HCT116 (cell line): Measurements from ENCODE around the gene IL17RA. TPM values are rescaled to one million over a fixed set of nuclear protein-coding genes. Genes with fewer than 3 reads are reported as not detected.

Source experiments
- ATAC-seq: fragments of 200-7000 bp; cut with Tn5 transposase; 2 replicates; pipeline ENCODE4 v1.9.1; 2020; ENCODE audit warnings: mild to moderate bottlenecking, moderate library complexity
- BruUV-seq: library from RNA; stranded (reverse); fragments of 400-500 nt; replicated peaks from 2 replicates; lab custom pipeline; 2021; lab: Mats Ljungman, UMichigan
- CTCF ChIA-PET: fragments of 300-600 bp; sonication (Branson Sonifier 250); formaldehyde crosslinking; loops from one replicate; lab custom pipeline; 2021; ENCODE audit warnings: antibody characterized with exemption; lab: Charles Lee
- POLR2A ChIA-PET: fragments of 300-600, 350-600 bp; sonication (Branson Sonifier 250); formaldehyde crosslinking; loops from one replicate; lab custom pipeline; 2021; ENCODE audit warnings: antibody characterized with exemption; lab: Charles Lee
- RAD21 ChIA-PET, 2 experiments: fragments of 300-600 bp; sonication (Branson Sonifier 250); formaldehyde crosslinking; loops; one replicate each; lab custom pipeline; 2023; ENCODE audit warnings: low total read pairs in 2 of 2; ENCODE audit not compliant: uncharacterized antibody in 2 of 2, unreplicated experiment in 2 of 2, low non-redundant PET in 1 of 2; lab: Charles Lee
- DNase-seq: peaks from one replicate; pipeline ENCODE4 v3.0.0-alpha.2; 2010; ENCODE audit warnings: low read depth, low spot score
- H2AFZ ChIP-seq: fragments of 200-600 bp; shearing (Covaris generic), sonication (generic); 2 replicates; pipeline ENCODE4 v1.6.1; 2017; ENCODE audit warnings: low read depth, mixed run types, mixed read lengths, antibody characterized with exemption, low read length; ENCODE audit not compliant: poor library complexity, severe bottlenecking
- H3K27ac ChIP-seq: 2 replicates; pipeline ENCODE4 v1.5.1; 2012; ENCODE audit warnings: low read depth, low read length
- H3K27me3 ChIP-seq: fragments of 200-600 bp; sonication (generic); 2 replicates; pipeline ENCODE4 v1.6.1; 2016; ENCODE audit warnings: mixed run types, low read length, mixed read lengths; ENCODE audit not compliant: insufficient read depth
- H3K36me3 ChIP-seq, 2 experiments: fragments of 200-500 bp in 1 of 2; fragments of 200-600 bp in 1 of 2; sonication (Bioruptor generic) in 1 of 2; sonication (generic) in 1 of 2; 2 replicates each; pipeline versions ENCODE4 v1.5.1 to v1.6.1; 2014 to 2016; ENCODE audit warnings: low read length in 2 of 2, inconsistent platforms in 1 of 2, mixed read lengths in 1 of 2, mixed run types in 1 of 2; ENCODE audit not compliant: insufficient read depth in 2 of 2, control insufficient read depth in 1 of 2
- H3K4me1 ChIP-seq, 2 experiments: fragments of 200-600 bp in 1 of 2; sonication (generic) in 1 of 2; 2 replicates each; pipeline versions ENCODE4 v1.5.1 to v1.6.1; 2012 to 2017; ENCODE audit warnings: low read length in 2 of 2, inconsistent platforms in 1 of 2, mild to moderate bottlenecking in 1 of 2, mixed read lengths in 1 of 2, mixed run types in 1 of 2, moderate library complexity in 1 of 2; ENCODE audit not compliant: insufficient read depth in 2 of 2, control insufficient read depth in 1 of 2
- H3K4me2 ChIP-seq: fragments of 200-600 bp; sonication (generic); 2 replicates; pipeline ENCODE4 v1.6.1; 2017; ENCODE audit warnings: mixed run types, low read length, mixed read lengths
- H3K4me3 ChIP-seq, 2 experiments: fragments of 200-600 bp in 1 of 2; sonication (generic) in 1 of 2; replicated peaks in 1 of 2; 2 replicates each; pipeline ENCODE4 v1.5.1; 2011 to 2016; ENCODE audit warnings: low read length in 2 of 2, control low read depth in 1 of 2, low read depth in 1 of 2, mild to moderate bottlenecking in 1 of 2, mixed read lengths in 1 of 2, mixed run types in 1 of 2
- H3K79me2 ChIP-seq: fragments of 200-600 bp; sonication (generic); 2 replicates; pipeline ENCODE4 v1.6.1; 2017; ENCODE audit warnings: mild to moderate bottlenecking, mixed run types, low read length, moderate library complexity, mixed read lengths; ENCODE audit not compliant: insufficient read depth
- H3K9ac ChIP-seq: fragments of 200-600 bp; sonication (generic); 2 replicates; pipeline ENCODE4 v1.6.1; 2016; ENCODE audit warnings: low read length, mixed read lengths
- H3K9me2 ChIP-seq: fragments of 200-600 bp; sonication (generic), shearing (Covaris generic); 2 replicates; pipeline ENCODE4 v1.6.1; 2017; ENCODE audit warnings: mixed run types, mild to moderate bottlenecking, moderate library complexity; ENCODE audit not compliant: insufficient read depth
- H3K9me3 ChIP-seq, 2 experiments: fragments of 200-500 bp in 1 of 2; fragments of 200-600 bp in 1 of 2; sonication (Bioruptor generic) in 1 of 2; sonication (generic) in 1 of 2; 2 replicates each; pipeline ENCODE4 v1.6.1; 2014 to 2017; ENCODE audit warnings: low read length in 2 of 2, mixed read lengths in 2 of 2, inconsistent platforms in 1 of 2, low read depth in 1 of 2, mild to moderate bottlenecking in 1 of 2, mixed run types in 1 of 2, moderate library complexity in 1 of 2; ENCODE audit not compliant: control insufficient read depth in 1 of 2, insufficient read depth in 1 of 2
- H4K20me1 ChIP-seq: fragments of 200-600 bp; sonication (generic), shearing (Covaris generic); 2 replicates; pipeline ENCODE4 v1.6.1; 2017; ENCODE audit warnings: mixed run types, mild to moderate bottlenecking, moderate library complexity; ENCODE audit not compliant: insufficient read depth
- CTCF ChIP-seq, 3 experiments: fragments of 200-600 bp in 1 of 3; sonication (generic) in 1 of 3; IDR thresholded peaks in 2 of 3; conservative IDR thresholded peaks in 1 of 3; 2 replicates each; pipeline ENCODE4 v1.5.1; 2012 to 2017; ENCODE audit warnings: low read depth in 2 of 3, low read length in 2 of 3, antibody characterized with exemption in 1 of 3, borderline replicate concordance in 1 of 3, control low read depth in 1 of 3, mild to moderate bottlenecking in 1 of 3, mixed read lengths in 1 of 3, mixed run types in 1 of 3, moderate library complexity in 1 of 3; ENCODE audit not compliant: insufficient read depth in 1 of 3
- EZH2 ChIP-seq: fragments of 200-600 bp; sonication (generic); IDR thresholded peaks from 2 replicates; pipeline ENCODE4 v1.6.1; 2017; ENCODE audit warnings: antibody characterized with exemption, mixed run types
- EZH2phosphoT487 ChIP-seq: fragments of 200-600 bp; IDR thresholded peaks from 2 replicates; pipeline ENCODE4 v1.6.1; 2018; ENCODE audit warnings: antibody characterized with exemption, borderline replicate concordance
- FOSL1 ChIP-seq: IDR thresholded peaks from 2 replicates; pipeline ENCODE4 v1.6.1; 2012; ENCODE audit warnings: low read depth
- JUND ChIP-seq: IDR thresholded peaks from 2 replicates; pipeline ENCODE4 v1.6.1; 2012
- POLR2A ChIP-seq: IDR thresholded peaks from 2 replicates; pipeline ENCODE4 v1.7.0; 2011; ENCODE audit warnings: borderline replicate concordance; ENCODE audit not compliant: insufficient read depth, insufficient read length; ENCODE audit errors: extremely low read depth
- REST ChIP-seq: IDR thresholded peaks from 2 replicates; pipeline ENCODE4 v1.6.1; 2012; ENCODE audit warnings: low read depth
- SRF ChIP-seq: IDR thresholded peaks from 2 replicates; pipeline ENCODE4 v1.6.1; 2012; ENCODE audit warnings: low read depth
- TCF7L2 ChIP-seq: IDR thresholded peaks from 2 replicates; pipeline ENCODE4 v1.7.0; 2011; ENCODE audit warnings: borderline replicate concordance, inconsistent platforms; ENCODE audit not compliant: insufficient read depth, insufficient read length; ENCODE audit errors: extremely low read depth
- YY1 ChIP-seq: IDR thresholded peaks from 2 replicates; pipeline ENCODE4 v1.6.1; 2011; ENCODE audit warnings: low read length, low read depth, moderate library complexity, mild to moderate bottlenecking; ENCODE audit not compliant: insufficient replicate concordance; ENCODE audit errors: extremely low read depth
- ZFX ChIP-seq: fragments of 450-650 bp; IDR thresholded peaks from 2 replicates; pipeline ENCODE4 v1.6.1; 2017
- intact Hi-C: fragments of 100-400 bp; cut with micrococcal nuclease; formaldehyde crosslinking; loops from 2 replicates; pipeline ENCODE4 v1.10.0; 2022
- total RNA-seq: library from RNA; stranded (reverse); gene quantifications from one replicate; pipeline ENCODE4 v1.2.1, GENCODE V29; 2021; ENCODE audit not compliant: unreplicated experiment
- TF ChIP-seq, protein P1 (sequence below): IDR thresholded peaks from 2 replicates; pipeline ENCODE4 v1.6.1; 2012
- TF ChIP-seq, protein P2 (sequence below): IDR thresholded peaks from 2 replicates; pipeline ENCODE4 v1.6.1; 2012

IL17RA gene
- total RNA-seq, 1 experiment from 2014 or later, result 17.3 TPM

DNA sequence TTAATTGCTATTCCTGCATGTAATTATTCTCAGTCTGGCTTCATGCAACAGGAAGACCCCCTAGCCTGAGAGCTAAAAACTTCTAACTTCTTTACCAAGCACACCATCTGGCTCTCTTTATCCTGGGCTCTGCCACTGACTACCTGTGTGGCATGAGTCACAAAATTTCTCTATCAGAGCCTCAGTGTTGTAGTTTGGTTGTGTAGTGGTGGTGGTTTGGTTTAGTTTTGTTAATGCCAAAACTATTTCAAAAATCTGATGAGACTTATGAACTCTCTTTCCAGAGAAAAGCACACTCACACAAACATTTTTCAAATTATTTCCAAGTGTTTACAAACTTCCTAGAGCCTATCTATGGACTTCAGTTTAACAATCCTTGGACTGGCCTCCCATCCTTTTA is 7.5 kb upstream of the IL17RA start:
- Histone ChIP-seq H3K27ac (no peak overlapping the region), H3K4me1 (peaks cover 9 to 24% of the 10 kb centered on the region in 2 experiments), H3K79me2 (no peaks in the 10 kb centered on the region), H3K27me3 (no peaks in the 10 kb centered on the region), H3K9ac (no peak overlapping the region), H3K36me3 (no peaks in the 10 kb centered on the region), H3K9me2 (no peaks in the 10 kb centered on the region), H4K20me1 (no peaks in the 10 kb centered on the region), H3K4me2 (no peak overlapping the region), H3K9me3 (no peaks in the 10 kb centered on the region), H2AFZ (no peak overlapping the region), H3K4me3 (no peak overlapping the region)
- no peak; the same call in 1 of the 2 replicates for ATAC-seq
- TF ChIP-seq CTCF (IDR thresholded peaks at IDR 0.05 in 2 of 3, conservative IDR thresholded peaks at IDR 0.05 in 1 of 3; ENCODE audit: borderline replicate concordance in 1 of 3, insufficient read depth in 1 of 3, low read depth in 2 of 3, low read length in 2 of 3) (no peak), JUND (no peak), REST (no peak), SRF (no peak), EZH2 (no peak), POLR2A (no peak), YY1 (no peak), TCF7L2 (no peak), EZH2phosphoT487 (no peak), ZFX (no peak), FOSL1 (no peak)
- TF ChIP-seq, protein P1, sequence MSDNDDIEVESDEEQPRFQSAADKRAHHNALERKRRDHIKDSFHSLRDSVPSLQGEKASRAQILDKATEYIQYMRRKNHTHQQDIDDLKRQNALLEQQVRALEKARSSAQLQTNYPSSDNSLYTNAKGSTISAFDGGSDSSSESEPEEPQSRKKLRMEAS, result no peak
- TF ChIP-seq, protein P2, sequence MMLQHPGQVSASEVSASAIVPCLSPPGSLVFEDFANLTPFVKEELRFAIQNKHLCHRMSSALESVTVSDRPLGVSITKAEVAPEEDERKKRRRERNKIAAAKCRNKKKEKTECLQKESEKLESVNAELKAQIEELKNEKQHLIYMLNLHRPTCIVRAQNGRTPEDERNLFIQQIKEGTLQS, result no peak
- no TSS peak for BruUV-seq
- intact Hi-C loops, result no loop called here
- ChIA-PET RAD21 (no interaction called here), CTCF (interaction anchor here (1.1 to 6.2 kb wide), 3 partner anchors 19 to 425 kb away, joined by 4 to 63 read pairs (median 53); no protein-coding TSS in a partner anchor), POLR2A (no interaction called here)
- no peak for DNase-seq
